Erythroblast (primary cell): ENCODE measurements around the gene SNRPD3.

Experiments
- DNase-seq, 2 experiments: peaks; one replicate each; lab custom pipeline; 2025; lab: John Stamatoyannopoulos, UW
- GATA1 ChIP-seq: IDR thresholded peaks from 2 replicates; pipeline ENCODE4 v1.6.1; 2011; ENCODE audit warnings: low read depth, mild to moderate bottlenecking, control low read depth, low read length, moderate library complexity
- POLR2A ChIP-seq: IDR thresholded peaks from 2 replicates; pipeline ENCODE4 v1.6.1; 2011; ENCODE audit warnings: mild to moderate bottlenecking, low read length

The SNRPD3 gene

DNA sequence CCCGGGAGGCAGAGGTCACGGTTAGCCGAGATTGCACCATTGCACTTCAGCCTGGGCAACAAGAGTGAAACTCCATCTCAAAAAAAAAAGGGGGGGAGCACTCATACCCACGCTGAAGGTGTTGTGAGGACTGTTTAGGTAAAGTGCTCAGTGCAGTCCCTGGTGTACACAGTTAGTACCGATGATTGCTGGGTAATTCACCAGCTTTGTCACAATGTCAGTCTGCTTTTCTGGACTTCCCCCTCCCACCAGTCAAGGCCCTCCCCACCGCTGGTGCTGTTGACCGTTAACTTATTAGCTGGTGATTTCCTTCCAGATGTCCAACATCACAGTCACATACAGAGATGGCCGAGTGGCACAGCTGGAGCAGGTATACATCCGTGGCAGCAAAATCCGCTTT lies 11.9 kb downstream of the SNRPD3 start:
- DNase-seq = no peak
- no peak for TF ChIP-seq POLR2A
- TF ChIP-seq GATA1 = no peak

DNA sequence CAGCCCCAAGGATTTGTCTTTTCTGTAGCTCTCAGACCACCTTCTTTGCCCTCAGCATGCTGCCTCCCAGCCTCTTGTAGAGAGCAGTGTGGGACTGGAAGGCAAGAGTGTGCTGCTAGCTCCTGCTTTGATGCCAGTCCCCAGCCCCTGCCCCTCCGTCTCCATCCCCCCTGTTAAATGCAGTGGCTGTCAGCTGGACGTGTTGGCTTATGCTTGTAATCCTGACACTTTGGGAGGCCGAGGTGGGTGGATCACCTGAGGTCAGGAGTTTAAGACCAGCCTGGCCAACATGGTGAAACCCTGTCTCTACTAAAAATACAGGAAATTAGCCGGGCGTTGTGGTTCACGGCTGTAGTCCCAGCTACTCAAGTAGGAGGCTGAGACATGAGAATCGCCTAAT lies 15.5 kb downstream of the SNRPD3 start:
- DNase-seq = no peak
- TF ChIP-seq GATA1 (no peak), POLR2A (no peak)

GRCh38 chr22:24576778-24577177 lies 21.0 kb downstream of the SNRPD3 start:
- no peak for TF ChIP-seq GATA1
- no peak for TF ChIP-seq POLR2A
- DNase-seq = no peak

GRCh38 chr22:24578355-24579257 lies 22.8 kb downstream of the SNRPD3 start:
- DNase-seq = no peak
- TF ChIP-seq POLR2A = no peak
- no peak for TF ChIP-seq GATA1

DNA sequence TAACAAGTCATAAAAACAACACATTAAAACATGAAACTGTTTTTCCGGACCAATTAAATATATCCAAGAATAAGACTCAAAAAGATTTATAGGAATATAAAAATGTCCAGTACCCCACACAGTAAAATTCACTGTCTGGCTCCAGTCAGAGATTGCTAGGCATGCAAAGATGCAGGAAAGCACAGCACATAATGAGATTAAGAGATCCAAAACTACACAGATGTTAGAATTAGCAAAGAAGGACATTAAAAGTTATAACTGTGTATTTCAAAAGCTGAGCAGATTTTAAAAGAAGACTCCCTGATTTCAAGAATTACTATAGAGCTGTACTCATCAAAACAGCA lies 23.4 kb downstream of the SNRPD3 start:
- TF ChIP-seq POLR2A (no peak), GATA1 (no peak)
- no peak for DNase-seq

DNA sequence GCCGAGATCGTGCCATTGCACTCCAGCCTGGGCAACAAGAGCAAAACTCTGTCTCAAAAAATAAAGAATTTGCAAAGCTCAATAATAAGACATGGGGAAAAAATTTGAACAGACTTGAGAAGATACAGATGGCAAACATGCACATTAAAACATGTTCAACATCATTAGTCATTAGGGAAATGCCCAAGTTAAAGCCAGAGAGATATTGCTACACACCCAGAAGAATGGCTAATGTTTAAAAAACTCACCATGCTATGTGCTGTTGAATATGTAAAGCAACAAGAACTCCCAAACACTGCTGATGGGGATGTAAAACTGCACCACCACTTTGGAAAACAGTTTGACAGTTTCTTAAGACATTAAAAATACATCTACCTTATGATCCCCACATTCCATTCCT lies 24.5 kb downstream of the SNRPD3 start:
- DNase-seq = no peak
- TF ChIP-seq POLR2A = no peak
- no peak for TF ChIP-seq GATA1

DNA sequence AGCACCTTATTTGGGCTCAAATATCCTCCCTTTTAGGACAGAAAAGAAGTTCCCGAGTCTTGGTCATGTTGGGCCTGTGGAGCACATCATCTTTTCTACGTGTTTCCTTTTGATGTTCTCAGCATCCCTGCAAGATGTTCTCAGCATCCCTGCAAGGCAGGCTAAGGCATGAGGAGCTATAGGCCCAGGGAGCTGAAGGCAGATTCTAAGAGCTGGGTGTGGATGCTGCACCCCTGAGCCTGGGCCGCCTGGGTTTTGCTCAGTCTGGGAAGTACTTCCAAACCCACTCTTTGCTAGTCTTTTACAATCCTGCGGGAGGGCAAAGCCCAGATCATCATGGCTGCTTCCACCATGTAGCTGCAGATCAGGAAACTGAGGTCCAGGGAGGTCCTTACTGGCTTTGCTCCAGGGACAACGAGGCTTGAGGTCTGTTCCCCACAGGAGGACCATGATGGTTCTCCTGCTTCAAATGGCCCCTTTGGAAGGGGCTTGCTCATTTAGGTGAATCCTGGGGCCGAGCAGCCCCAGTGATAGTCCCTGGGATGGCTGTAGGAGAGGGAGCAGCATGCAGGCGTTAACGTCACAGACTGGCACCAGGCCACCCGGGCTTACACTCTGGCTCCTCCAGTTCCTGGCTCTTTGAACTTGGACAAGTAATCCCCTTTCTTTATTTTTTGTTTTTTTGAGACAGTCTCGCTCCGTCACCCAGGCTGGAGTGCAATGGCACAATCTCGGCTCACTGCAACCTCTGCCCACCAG lies 26.4 kb downstream of the SNRPD3 start:
- no peak for DNase-seq

GRCh38 chr22:24583221-24584165 lies 27.7 kb downstream of the SNRPD3 start:
- TF ChIP-seq POLR2A (no peak), GATA1 (no peak)
- DNase-seq = peak in 1 of 2 experiments; percentile 21

More for the DNA sequence above, 26.4 kb downstream of the SNRPD3 start:
- TF ChIP-seq POLR2A = no peak
- TF ChIP-seq GATA1 = no peak

DNA sequence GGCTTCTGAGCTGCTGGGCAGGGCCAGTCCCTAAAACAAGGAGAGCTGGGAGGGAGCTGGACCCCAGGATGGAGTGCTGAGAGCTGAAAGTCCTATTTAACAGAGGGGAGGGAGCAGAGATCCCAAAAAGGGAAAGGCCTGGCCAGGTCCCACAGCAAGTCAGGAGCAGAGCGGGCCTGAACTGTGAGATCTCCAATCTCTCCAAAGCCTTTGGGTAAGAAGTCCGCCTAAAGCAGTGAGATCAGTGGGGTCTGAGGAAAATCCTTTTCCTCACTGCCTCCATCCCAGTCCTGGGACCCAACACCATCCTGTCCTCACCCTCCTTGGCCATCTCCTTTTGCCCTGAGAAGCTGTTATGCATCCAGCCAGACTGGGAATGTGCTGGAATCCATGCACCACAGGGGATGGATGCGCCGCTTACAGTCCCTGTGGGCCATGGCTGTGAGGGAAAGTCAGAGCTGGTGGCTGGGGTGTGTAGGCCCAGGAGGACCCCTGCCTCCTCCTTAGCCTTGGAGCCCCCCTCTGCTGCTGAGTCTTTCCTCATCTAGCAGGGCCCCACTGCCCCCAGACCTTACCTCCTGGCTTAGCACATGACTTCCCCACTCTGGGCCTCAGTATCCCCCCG lies 28.5 kb downstream of the SNRPD3 start:
- DNase-seq = no peak
- TF ChIP-seq GATA1 (no peak), POLR2A (no peak)

DNA sequence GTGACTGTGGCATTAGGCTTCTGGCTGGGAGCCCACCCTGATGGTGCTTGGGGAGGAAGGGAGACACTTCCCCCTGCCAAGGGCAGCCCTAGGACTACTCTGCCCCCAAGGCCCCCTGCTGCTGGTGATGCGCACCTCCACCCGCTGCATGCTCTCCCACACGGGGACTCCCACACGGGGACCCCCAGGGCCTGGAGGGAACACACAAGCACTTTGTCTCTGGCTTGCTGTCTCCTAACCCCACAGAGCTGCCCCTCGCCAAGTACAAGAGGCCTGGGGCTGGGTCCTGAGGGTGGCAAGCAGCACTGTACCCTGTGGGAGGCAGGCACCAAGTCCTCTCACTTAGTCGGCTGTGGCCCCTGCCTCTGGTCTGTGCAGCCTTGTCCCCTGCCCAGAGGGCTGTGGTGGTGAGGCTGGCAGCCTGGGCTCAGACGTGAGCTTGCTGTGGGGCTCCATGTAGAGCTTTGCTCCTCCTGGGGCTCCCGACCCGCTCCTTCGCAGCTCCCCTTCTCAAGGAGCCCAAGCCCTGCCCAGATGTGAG lies 29.1 kb downstream of the SNRPD3 start:
- TF ChIP-seq POLR2A (no peak), GATA1 (no peak)

DNA sequence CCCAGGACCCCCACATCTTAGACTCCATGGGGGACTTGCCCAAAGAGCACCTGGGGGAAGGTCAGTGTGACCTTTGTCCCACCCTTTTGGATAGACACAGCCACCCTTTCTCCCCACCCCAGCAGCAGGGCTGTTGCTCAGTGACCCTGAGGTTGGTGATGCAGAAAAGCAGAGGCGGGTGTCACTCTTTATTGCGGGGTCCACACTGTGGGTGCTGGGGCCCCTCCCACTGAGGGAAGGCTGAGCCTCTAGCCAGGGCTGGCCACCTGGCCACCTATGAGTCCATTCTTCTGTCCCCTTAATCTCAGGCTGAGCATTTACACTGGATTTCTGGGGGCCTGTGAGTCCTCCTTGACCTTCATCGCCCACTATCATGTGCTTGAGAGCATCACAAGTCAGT lies 29.7 kb downstream of the SNRPD3 start:
- no peak for DNase-seq
- TF ChIP-seq GATA1 (no peak), POLR2A (no peak)

More for the DNA sequence above, 29.1 kb downstream of the SNRPD3 start:
- DNase-seq = no peak

- no peak for DNase-seq
- TF ChIP-seq POLR2A (no peak), GATA1 (no peak)
Observed at GRCh38 chr22:24585927-24586546, 30.2 kb downstream of the SNRPD3 start.

GRCh38 chr22:24587251-24587650 lies 31.5 kb downstream of the SNRPD3 start:
- TF ChIP-seq GATA1 (no peak), POLR2A (no peak)

More at GRCh38 chr22:24587251-24587650, 31.5 kb downstream of the SNRPD3 start:
- DNase-seq = no peak
